ENCODE measurements around the gene GTF2IRD1.
"Not testable (repeated sequence)": the region's sequence is repeated elsewhere in the genome, so short reads cannot be mapped to it uniquely, and the experiment has no call there.

Gene GTF2IRD1

DNA sequence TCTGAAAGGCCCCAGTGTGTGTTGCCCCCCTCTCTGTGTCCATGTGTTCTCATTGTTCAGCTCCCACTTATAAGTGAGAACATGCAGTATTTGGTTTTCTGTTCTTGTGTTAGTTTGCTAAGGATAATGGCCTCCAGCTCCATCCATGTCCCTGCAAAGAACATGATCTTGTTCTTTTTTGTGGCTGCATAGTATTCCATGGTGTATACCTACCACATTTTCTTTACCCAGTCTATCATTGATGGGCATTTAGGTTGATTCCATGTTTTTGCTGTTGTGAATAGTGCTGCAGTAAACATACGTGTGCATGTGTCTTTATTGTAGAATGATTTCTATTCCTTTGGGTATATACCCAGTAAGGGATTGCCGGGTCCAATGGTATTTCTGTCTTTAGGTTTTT, 37.8 kb downstream of the GTF2IRD1 start:
- DNase-seq (ENCODE audit: low spot score): not testable (repeated sequence)

- DNase-seq (ENCODE audit: low spot score): no peak
These were observed 39.6 kb downstream of the GTF2IRD1 start for GRCh38 chr7:74493295-74493694.

- no peak for DNase-seq (ENCODE audit: low spot score)
These were observed 40.4 kb downstream of the GTF2IRD1 start for GRCh38 chr7:74494076-74494548.

DNA sequence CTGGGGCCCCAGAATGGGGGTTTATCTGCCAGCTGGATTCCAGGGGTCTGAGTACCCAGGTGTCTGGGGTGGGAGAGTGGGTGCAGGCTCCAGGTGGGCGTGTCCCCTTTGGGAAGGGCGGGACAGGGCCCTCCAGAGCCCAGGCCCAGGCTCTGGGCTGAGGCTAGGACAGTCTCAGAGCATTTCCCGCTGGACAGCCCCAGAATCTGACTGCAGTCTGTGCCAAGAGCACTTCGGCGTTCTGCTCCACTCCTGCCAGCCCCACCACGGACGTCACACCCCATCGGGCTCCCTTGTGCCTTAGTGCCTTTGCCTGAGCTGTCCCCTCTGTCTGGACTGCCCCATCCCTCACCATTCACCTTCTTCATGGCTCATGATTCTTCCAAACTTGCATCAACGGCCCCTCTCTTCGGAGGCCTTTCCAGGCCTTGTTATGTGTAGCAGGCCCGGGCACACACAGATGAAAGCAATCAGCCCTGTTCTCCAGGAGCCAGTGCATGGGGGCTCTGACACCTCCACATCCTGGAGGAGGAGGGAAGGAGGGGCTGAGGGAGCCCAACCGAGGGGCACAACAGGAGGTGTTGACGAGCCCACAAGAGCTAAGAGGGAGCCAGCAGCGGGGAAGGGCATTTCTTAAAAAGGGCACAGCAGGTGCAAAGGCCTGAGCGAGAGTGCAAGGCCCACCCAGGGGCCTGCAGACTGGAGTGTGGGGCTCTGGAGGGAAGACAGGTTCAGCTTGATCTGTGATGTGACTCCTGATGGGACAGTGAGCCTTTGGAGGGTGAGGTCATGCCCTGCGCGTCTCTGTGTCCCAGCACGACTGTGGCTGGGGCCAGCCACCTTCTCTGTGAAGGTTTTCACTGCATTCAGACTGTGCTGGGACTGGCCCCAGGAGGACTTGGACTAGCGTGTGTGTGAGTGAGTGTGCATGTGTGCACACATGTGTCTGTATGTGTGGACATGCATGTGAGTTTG, 41.7 kb downstream of the GTF2IRD1 start:
- DNase-seq (ENCODE audit: low spot score): no peak

DNA sequence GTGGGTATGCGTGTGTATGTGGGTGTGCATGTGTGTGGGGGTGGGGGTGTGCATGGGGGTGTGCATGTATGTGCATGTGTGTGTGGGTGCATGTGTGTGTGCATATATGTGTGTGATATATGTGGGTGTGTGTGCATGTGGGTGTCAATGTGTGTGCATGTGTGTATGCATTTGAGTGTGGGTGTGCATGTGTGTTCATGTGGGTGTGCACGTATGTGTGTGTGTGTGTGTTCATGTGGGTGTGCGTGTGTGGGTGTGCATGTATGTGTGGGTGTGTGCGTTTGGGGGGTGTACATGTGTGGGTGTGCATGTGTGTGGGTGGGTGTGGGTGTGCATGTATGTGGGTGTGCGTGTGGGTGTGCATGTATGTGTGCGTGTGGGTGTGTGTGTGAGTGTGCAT, 42.6 kb downstream of the GTF2IRD1 start:
- DNase-seq (ENCODE audit: low spot score): no peak

DNA sequence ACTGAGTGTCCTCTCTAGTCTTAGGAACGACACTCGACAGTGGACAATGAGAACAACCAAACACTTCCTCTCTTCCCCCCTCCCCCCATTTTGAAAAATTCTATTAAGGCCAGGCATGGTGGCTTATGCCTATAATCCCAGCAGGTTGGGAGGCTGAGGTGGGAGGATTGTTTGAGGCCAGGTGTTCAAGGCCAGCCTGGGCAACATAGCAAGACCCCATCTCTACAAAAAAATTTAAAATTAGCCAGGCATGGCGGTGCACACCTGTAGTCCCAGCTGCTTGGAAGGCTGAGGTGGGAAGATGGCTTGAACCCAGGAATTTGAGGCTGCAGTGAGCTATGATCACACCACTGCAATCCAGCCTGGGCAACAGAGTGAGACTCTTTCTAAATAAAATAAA, 43.1 kb downstream of the GTF2IRD1 start:
- not testable (repeated sequence) for DNase-seq (ENCODE audit: low spot score)

- no peak for DNase-seq (ENCODE audit: low spot score)
These were observed 44.6 kb downstream of the GTF2IRD1 start for GRCh38 chr7:74498354-74498753.

DNA sequence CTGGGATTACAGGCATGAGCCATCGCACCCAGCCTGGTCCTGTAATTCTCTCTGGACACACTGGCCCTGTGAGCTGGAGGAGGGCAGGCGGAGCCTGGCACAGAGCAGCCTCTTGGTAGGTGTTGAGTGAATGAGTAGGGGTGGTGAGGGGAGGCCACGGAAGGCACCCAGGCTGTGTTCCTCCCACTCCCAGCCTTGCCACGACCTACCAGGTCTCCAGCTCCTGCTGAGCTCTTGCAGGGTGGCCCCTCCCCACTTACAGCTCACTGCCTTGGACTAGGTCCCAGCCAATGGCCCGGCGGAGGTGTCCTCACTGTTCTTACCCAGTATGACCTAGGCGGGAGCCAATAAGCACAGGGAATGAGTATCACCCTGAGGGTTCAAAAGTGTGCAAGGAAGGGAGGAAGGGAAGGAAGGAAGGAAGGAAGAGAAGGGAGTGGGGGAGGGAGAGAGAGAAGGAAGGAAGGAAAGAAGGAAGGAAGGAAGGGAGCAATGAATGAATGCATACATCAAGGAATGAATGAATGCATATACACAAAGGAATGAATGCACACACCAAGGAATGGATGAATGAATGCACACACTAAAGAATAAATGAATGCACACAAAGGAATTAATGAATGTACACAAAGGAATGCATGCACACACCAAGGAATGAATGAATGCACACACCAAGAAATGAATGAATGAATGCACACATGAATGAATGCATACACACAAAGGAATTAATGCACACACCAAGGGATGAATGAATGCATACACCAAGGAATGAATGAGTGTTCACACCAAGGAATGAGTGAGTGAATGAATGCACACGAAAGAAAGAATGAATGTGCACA, 45.5 kb downstream of the GTF2IRD1 start:
- DNase-seq (ENCODE audit: low spot score): no peak

GRCh38 chr7:74499835-74500388, 46.2 kb downstream of the GTF2IRD1 start:
- no peak for DNase-seq (ENCODE audit: low spot score)

GRCh38 chr7:74501298-74501697, 47.6 kb downstream of the GTF2IRD1 start:
- no peak for DNase-seq (ENCODE audit: low spot score)

DNA sequence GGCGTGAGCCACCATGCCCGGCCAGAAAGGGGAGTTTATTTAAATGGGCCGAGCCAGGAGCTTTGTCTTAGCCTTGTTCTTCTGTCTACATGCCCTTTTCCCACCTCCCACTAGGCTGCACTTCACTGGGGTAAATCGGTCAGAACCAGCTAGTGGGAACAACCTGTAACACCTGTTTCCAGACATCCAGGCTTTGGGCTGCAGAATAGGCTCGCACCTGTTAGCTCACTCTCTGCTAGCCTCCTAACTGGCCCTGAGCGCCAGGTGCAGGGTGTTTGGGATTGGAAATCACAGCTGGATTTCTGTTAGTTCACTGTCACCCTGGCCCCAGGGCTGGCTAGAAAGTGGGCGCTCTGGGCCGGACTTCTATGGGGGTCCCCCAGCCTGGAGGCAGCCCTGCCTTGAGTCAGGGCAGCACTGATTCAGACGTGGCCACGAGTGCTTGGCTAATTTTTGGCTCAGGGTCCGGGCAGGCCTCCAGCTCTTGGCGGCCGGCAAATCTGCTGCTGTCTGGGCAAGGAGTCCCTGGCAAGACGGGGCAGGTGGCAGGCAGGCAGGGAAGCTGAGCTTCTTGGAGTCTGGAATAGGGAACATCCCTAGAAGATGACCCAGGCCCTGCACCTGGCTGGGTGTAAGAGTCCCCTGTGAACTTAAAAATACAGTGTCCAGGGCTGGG, 48.6 kb downstream of the GTF2IRD1 start:
- DNase-seq (ENCODE audit: low spot score): no peak

DNA sequence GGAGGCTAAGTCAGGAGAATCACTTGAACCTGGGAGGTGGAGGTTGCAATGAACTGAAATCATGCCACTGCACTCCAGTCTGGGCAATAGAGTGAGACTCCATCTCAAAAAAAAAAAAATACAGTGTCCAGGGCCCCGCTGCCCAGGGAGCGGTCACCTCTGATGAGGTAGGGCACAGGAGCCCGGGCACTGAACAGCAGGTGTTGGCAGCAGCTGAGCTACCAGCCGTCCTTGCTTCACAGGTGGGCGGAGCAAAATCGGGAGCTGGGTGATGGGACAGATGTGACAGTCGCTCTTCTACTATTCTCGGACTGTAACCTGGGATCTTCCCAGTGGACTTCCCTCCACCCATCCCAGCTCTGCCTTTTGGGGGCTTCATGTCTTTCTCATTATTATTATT, 49.4 kb downstream of the GTF2IRD1 start:
- DNase-seq (ENCODE audit: low spot score): no peak

- DNase-seq (ENCODE audit: low spot score): no peak
These were observed 50.2 kb downstream of the GTF2IRD1 start for GRCh38 chr7:74503943-74504342.

DNA sequence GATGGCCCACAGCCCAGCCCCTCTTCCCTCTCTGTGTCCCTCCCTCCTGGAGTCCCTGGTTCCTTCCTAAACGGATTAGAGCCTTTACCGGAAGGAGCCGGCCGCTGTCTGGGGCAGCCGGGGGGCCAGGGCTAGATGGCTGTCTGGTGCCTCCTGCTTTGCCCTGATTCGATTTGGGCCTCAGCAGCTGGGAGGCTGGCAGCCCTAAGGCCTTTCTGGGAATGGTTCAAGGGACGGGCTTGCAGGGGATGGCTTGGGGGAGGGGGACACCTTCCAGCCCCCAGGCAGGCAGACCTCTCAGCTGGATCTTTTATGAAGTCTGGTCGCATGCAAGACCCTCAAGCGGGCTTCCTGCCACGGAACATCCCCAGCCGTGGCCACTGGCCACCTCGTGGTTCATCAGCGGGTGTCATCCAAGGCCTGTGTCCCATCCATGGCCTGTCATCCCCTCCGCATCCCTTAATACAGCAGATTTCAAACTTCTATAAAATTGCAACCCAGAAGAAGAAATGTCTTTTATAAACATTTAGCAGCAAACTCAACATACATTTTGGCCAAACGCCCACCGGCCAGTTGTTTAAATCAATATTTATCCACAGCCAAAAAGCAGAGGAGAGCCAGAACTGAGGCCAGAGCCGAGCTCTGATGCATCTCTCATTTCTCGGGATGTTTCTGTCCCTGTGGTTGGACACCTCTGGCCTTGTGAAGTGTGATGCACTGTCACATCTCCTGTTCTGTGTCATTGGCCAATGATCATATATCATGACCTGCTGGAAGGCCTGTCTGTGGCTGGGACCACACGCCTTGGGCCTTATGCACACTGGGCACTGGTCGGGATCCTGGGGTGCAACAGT, 52.0 kb downstream of the GTF2IRD1 start:
- no peak for DNase-seq (ENCODE audit: low spot score)

- no peak for DNase-seq (ENCODE audit: low spot score)
These were observed 52.6 kb downstream of the GTF2IRD1 start for GRCh38 chr7:74506325-74506724.

DNA sequence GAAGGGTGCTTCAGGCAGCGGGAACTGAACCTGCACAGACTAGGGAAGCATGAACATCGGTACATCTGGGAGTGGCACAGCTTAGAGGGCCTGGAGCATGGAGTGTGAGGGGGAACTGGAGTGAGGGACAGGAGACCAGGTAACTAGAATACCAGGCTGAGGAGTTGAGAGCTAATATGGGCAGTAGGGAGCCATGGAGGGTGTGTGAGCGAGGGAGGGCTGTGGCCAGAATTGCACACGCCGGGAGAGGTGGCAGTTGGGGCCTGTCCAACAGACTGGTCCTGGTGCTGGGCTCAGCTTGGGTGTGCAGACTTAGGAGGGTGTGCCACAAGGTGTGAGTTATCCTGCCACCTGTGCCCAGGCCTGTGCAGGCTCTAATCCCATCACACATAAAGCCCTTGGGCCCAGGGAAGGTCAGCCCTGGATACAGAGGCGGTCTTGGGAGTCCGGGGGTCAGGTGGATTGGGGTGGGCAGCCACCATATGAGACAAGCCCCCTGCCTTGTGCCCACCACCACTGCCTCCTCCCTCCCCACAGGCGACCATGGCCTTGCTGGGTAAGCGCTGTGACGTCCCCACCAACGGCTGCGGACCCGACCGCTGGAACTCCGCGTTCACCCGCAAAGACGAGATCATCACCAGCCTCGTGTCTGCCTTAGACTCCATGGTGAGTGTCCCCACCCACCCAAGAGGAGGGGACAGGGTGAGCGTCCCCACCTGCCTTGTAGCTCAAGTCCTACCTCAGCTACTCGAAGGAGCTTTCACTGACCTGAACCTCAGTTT, 54.0 kb downstream of the GTF2IRD1 start:
- no peak for DNase-seq (ENCODE audit: low spot score)

GRCh38 chr7:74509453-74509852, 55.7 kb downstream of the GTF2IRD1 start:
- DNase-seq (ENCODE audit: low spot score): not testable (repeated sequence)

DNA sequence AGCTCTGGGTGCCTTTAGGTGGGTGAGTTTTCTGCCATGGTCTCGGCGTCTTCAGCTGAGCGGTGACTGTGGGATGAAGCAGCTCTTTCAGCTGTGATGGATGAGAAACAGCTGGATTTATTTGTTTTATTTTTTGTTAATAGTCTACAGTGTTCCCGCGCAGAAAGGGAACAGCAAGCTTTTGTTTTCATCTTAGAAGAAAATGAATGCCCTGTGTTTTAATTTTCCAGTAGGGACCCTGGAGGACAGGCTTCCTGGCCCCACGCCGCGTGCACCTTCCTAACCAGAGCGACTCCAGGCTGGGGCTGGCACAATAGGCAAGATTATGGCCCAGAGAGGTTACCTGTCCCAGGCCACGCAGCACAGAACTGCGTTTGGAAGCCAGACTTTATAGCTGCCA, 57.6 kb downstream of the GTF2IRD1 start:
- DNase-seq (ENCODE audit: low spot score): no peak

- DNase-seq (ENCODE audit: low spot score): no peak
These were observed 59.1 kb downstream of the GTF2IRD1 start for GRCh38 chr7:74512762-74513161.

- DNase-seq (ENCODE audit: low spot score): no peak
These were observed 60.5 kb downstream of the GTF2IRD1 start for GRCh38 chr7:74514131-74514591.

All from CD4-positive, alpha-beta T cell treated with Interleukin-6 at 100 ng/mL for 8 hours (primary cell).